Activated CD8-positive, alpha-beta memory T cell treated with anti-CD3 and anti-CD28 coated beads, Interleukin-2, amount 10 ng/mL, durations not matched to agents 7 days and 5 days (primary cell): ENCODE results near the gene ARL14. TPM values are rescaled to one million over a fixed set of nuclear protein-coding genes. Genes with fewer than 3 reads are reported as not detected.

Experiments used
- ATAC-seq: fragments of 150-1000 bp; cut with Tn5 transposase; one replicate; pipeline ENCODE4 v1.10.0; 2021; ENCODE audit warnings: moderate library complexity
- CTCF ChIA-PET: fragments of 350-600 bp; sonication (Branson Sonifier 250); formaldehyde crosslinking; loops from one replicate; lab custom pipeline; 2021; ENCODE audit warnings: antibody characterized with exemption; lab: Charles Lee
- DNase-seq: peaks from one replicate; pipeline ENCODE4 v3.0.0-alpha.2; 2020
- H3K27ac Mint-ChIP-seq: one replicate; pipeline ENCODE4 v1.8.0; 2021; ENCODE audit warnings: mild to moderate bottlenecking, mixed read lengths
- H3K27me3 Mint-ChIP-seq: one replicate; pipeline ENCODE4 v1.8.0; 2021; ENCODE audit warnings: mixed read lengths
- H3K36me3 Mint-ChIP-seq: one replicate; pipeline ENCODE4 v1.8.0; 2021; ENCODE audit warnings: mild to moderate bottlenecking, mixed read lengths
- H3K4me1 Mint-ChIP-seq: one replicate; pipeline ENCODE4 v1.8.0; 2021; ENCODE audit warnings: mixed read lengths
- H3K4me3 Mint-ChIP-seq: one replicate; pipeline ENCODE4 v1.8.0; 2021; ENCODE audit warnings: mild to moderate bottlenecking, moderate library complexity, mixed read lengths
- H3K9me3 Mint-ChIP-seq: one replicate; pipeline ENCODE4 v1.8.0; 2022; ENCODE audit warnings: low read depth, mixed read lengths
- total RNA-seq, 2 experiments: library from RNA; stranded (reverse); gene quantifications; one replicate each; pipeline ENCODE4 v1.2.3, GENCODE V29; 2021

Gene ARL14
- total RNA-seq, 2 experiments from 2014 or later = not detected

DNA sequence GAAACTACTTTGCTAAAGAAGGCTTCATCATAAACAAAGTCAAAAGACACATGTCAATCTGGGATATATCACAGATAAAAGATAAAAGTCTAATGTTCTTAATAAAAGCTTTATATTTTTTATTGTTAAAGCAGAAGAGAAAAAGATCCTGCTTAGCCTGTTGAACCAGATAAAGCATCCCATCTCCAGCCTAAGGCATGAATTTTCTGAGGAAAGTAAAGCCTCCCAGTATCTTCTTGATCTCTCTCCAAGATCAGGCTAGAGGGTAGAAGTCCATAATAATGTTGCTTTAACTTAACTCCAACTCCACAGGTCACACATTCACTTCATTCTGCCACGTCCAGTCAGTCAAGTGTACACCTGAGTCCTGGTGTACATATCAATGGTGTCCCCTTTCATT, 14.2 kb downstream of the ARL14 start:
- DNase-seq = no peak
- no peak for ATAC-seq
- H3K4me1 Mint-ChIP-seq = peaks cover 2% of the 10 kb centered on the region
- no peaks in the 10 kb centered on the region for H3K9me3 Mint-ChIP-seq
- CTCF ChIA-PET = no interaction called here
- no peaks in the 10 kb centered on the region for H3K27me3 Mint-ChIP-seq
- H3K27ac Mint-ChIP-seq = no peak overlapping the region
- H3K4me3 Mint-ChIP-seq = no peak overlapping the region
- H3K36me3 Mint-ChIP-seq = no peaks in the 10 kb centered on the region

GRCh38 chr3:160691962-160692361, 15.0 kb downstream of the ARL14 start:
- no peaks in the 10 kb centered on the region for H3K27me3 Mint-ChIP-seq
- H3K27ac Mint-ChIP-seq = no peak overlapping the region
- no peaks in the 10 kb centered on the region for H3K9me3 Mint-ChIP-seq
- H3K4me3 Mint-ChIP-seq = no peak overlapping the region
- CTCF ChIA-PET = no interaction called here
- H3K4me1 Mint-ChIP-seq = peaks cover 2% of the 10 kb centered on the region
- H3K36me3 Mint-ChIP-seq = no peaks in the 10 kb centered on the region
- ATAC-seq (no peak), DNase-seq (no peak)

GRCh38 chr3:160693191-160693590, 16.2 kb downstream of the ARL14 start:
- H3K4me3 Mint-ChIP-seq = no peak overlapping the region
- H3K9me3 Mint-ChIP-seq = no peaks in the 10 kb centered on the region
- H3K27ac Mint-ChIP-seq = no peak overlapping the region
- DNase-seq (no peak), ATAC-seq (no peak)
- no peaks in the 10 kb centered on the region for H3K27me3 Mint-ChIP-seq
- no peaks in the 10 kb centered on the region for H3K36me3 Mint-ChIP-seq
- H3K4me1 Mint-ChIP-seq = peaks cover 5% of the 10 kb centered on the region
- CTCF ChIA-PET = interaction anchor here (1.4 kb wide), 1 partner anchor 249 kb away, joined by 3 read pairs; no protein-coding TSS in a partner anchor

DNA sequence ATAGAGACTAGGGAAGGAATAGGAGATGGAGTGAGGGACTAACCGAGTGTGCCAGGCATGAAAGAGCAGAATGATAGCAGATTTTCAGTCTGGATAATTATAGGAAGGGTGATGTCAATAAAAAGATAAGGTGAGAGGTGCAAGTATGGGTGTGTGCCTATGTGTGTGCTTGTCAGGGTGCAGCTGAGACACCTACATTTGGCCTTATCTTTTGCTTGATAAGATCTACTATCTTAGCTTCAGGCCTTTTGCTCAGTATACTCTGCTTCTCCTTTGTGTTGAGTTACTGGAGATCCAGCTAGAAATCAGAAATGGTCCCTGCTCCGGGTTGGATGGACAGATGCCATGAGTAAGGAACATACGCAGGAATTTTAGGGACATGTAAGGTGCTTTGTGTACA, 17.4 kb downstream of the ARL14 start:
- Mint-ChIP-seq H3K27me3 (peaks cover 4% of the 10 kb centered on the region), H3K4me3 (no peak overlapping the region), H3K9me3 (no peaks in the 10 kb centered on the region), H3K27ac (no peak overlapping the region), H3K36me3 (no peaks in the 10 kb centered on the region), H3K4me1 (peaks cover 7% of the 10 kb centered on the region)
- ATAC-seq = no peak
- CTCF ChIA-PET = no interaction called here
- no peak for DNase-seq

- CTCF ChIA-PET = no interaction called here
- Mint-ChIP-seq H3K4me1 (peaks cover 7% of the 10 kb centered on the region), H3K9me3 (no peaks in the 10 kb centered on the region), H3K27me3 (peaks cover 4% of the 10 kb centered on the region), H3K27ac (no peak overlapping the region), H3K36me3 (no peaks in the 10 kb centered on the region), H3K4me3 (no peak overlapping the region)
- ATAC-seq (no peak), DNase-seq (no peak)
Observed at GRCh38 chr3:160695003-160695402, 18.0 kb downstream of the ARL14 start.

- Mint-ChIP-seq H3K4me1 (peaks cover 7% of the 10 kb centered on the region), H3K36me3 (no peaks in the 10 kb centered on the region), H3K9me3 (no peaks in the 10 kb centered on the region), H3K4me3 (no peak overlapping the region), H3K27me3 (peaks cover 12% of the 10 kb centered on the region), H3K27ac (no peak overlapping the region)
- CTCF ChIA-PET = no interaction called here
- ATAC-seq (no peak), DNase-seq (no peak)
Observed at GRCh38 chr3:160695915-160696327, 19.0 kb downstream of the ARL14 start.

- Mint-ChIP-seq H3K4me3 (no peak overlapping the region), H3K9me3 (no peaks in the 10 kb centered on the region), H3K4me1 (peaks cover 5% of the 10 kb centered on the region), H3K27ac (no peak overlapping the region), H3K36me3 (no peaks in the 10 kb centered on the region), H3K27me3 (peaks cover 20% of the 10 kb centered on the region)
- DNase-seq = no peak
- ATAC-seq = no peak
- CTCF ChIA-PET = no interaction called here
Observed at GRCh38 chr3:160697637-160698380, 20.8 kb downstream of the ARL14 start.

GRCh38 chr3:160698599-160699195, 21.7 kb downstream of the ARL14 start:
- Mint-ChIP-seq H3K27ac (no peak overlapping the region), H3K27me3 (peaks cover 24% of the 10 kb centered on the region), H3K36me3 (no peaks in the 10 kb centered on the region), H3K4me1 (peaks cover 5% of the 10 kb centered on the region), H3K9me3 (no peaks in the 10 kb centered on the region), H3K4me3 (no peak overlapping the region)
- ATAC-seq = no peak
- CTCF ChIA-PET = no interaction called here
- no peak for DNase-seq

GRCh38 chr3:160701490-160701889, 24.5 kb downstream of the ARL14 start:
- no peaks in the 10 kb centered on the region for H3K36me3 Mint-ChIP-seq
- H3K27me3 Mint-ChIP-seq = peaks cover 40% of the 10 kb centered on the region
- no peaks in the 10 kb centered on the region for H3K9me3 Mint-ChIP-seq
- H3K4me3 Mint-ChIP-seq = no peak overlapping the region
- CTCF ChIA-PET = no interaction called here
- no peak for ATAC-seq
- no peak for DNase-seq
- H3K27ac Mint-ChIP-seq = no peak overlapping the region
- peaks cover 5% of the 10 kb centered on the region for H3K4me1 Mint-ChIP-seq

DNA sequence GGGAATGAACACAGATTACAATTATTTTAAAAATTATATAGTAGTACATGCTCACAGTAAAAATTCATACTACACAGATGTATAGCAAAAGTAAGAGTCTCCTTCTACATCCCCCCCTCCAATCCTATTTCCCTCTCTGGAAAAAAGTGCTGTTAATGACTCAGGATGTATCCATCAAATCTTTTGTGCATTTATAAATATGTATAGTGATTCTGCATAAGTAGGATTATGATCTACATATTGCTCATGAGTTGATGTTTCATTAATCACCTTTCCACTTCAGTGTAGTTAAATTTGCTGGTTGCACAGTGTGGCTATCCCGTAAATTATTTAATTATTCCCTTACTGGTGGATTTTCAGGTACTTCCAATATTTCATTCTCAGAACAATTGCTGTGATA, 25.3 kb downstream of the ARL14 start:
- Mint-ChIP-seq H3K27me3 (peaks cover 46% of the 10 kb centered on the region), H3K36me3 (no peaks in the 10 kb centered on the region), H3K27ac (no peak overlapping the region), H3K4me1 (peaks cover 5% of the 10 kb centered on the region), H3K4me3 (no peak overlapping the region), H3K9me3 (no peaks in the 10 kb centered on the region)
- no peak for ATAC-seq
- DNase-seq = no peak
- CTCF ChIA-PET = no interaction called here

DNA sequence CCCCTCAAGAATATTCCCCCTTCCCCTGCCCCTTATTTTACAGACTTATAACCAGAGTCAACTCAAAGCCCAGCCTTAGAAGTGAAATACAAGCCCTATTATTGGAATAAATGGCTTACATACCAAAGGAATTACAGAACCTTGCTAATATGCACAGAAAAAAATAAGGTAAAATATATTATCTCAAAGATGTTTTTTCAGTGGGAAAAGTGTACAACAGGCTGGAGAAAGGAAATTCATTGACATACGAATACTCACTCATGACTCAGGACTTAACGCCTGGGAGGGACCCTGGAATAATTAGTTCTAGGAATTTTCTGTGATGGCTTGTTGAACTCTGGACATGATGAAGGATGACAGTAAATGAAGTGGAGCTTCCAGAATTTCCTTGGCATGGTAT, 27.0 kb downstream of the ARL14 start:
- Mint-ChIP-seq H3K27ac (no peak overlapping the region), H3K36me3 (no peaks in the 10 kb centered on the region), H3K4me3 (no peak overlapping the region), H3K27me3 (peaks cover 53% of the 10 kb centered on the region), H3K4me1 (no peaks in the 10 kb centered on the region), H3K9me3 (no peaks in the 10 kb centered on the region)
- DNase-seq (no peak), ATAC-seq (no peak)
- CTCF ChIA-PET = interaction anchor here (1.0 kb wide), 1 partner anchor 238 kb away, joined by 3 read pairs; no protein-coding TSS in a partner anchor

- ATAC-seq (peak; percentile 42), DNase-seq (peak; percentile 45)
- Mint-ChIP-seq H3K4me3 (no peak overlapping the region), H3K27me3 (peaks cover 54% of the 10 kb centered on the region), H3K4me1 (no peaks in the 10 kb centered on the region), H3K36me3 (no peaks in the 10 kb centered on the region), H3K9me3 (no peaks in the 10 kb centered on the region), H3K27ac (no peak overlapping the region)
- CTCF ChIA-PET = interaction anchor here (2.9 kb wide), 1 partner anchor 234 kb away, joined by 13 read pairs; no protein-coding TSS in a partner anchor
Observed at GRCh38 chr3:160707187-160707794, 30.3 kb downstream of the ARL14 start.

DNA sequence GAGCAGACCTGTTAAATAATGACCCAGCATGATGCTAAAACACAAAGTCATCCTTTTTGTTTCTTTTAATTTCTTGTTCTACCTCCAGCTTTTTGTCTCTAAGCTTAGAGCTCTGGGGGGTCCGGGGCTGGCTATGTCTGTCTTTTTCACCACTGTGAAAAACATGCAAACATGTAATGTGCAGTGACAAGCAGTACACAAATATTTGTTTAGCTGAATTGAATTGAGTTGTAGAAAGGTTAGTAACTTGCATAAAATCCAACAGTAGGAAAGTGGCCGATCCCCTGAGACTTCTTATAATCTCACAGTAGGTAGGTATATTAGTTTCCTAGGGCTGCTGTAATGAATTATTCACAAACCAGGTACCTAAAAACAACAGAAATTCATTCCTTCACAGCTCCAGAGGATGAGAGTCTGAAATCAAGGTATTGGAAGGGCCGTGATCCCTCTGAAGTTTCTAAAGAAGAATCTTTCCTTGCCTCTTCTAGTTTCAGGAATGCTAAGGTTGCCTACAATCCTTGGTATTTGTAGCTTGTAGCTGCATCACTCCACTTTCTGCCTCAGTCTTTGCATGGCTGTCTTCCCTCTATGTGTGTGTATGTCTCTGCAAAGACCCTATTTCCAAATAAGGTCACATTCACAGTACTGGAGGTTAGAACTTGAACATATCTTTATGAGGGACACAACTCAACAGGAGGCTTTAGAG, 32.7 kb downstream of the ARL14 start:
- Mint-ChIP-seq H3K9me3 (no peaks in the 10 kb centered on the region), H3K27ac (no peak overlapping the region), H3K36me3 (no peaks in the 10 kb centered on the region), H3K4me1 (no peaks in the 10 kb centered on the region), H3K27me3 (peaks cover 44% of the 10 kb centered on the region), H3K4me3 (no peak overlapping the region)
- CTCF ChIA-PET = interaction anchor here (1.4 to 2.9 kb wide), 2 partner anchors 9 to 231 kb away, joined by 3 to 13 read pairs; no protein-coding TSS in a partner anchor
- DNase-seq (no peak), ATAC-seq (no peak)
